ENCODE results near the gene LUZP2.

Gene LUZP2

GRCh38 chr11:24624432-24624831 is 127.6 kb downstream of the LUZP2 start:
- ChIA-PET CTCF (no interaction called here), POLR2A (no interaction called here)
- no peak for TF ChIP-seq CTCF (IDR thresholded peaks at IDR 0.05; ENCODE audit: insufficient read depth, low read length, missing control alignments)

GRCh38 chr11:24625975-24626374 is 129.1 kb downstream of the LUZP2 start:
- no peak for DNase-seq (ENCODE audit: low read depth, low spot score)
- H3K4me3 ChIP-seq (ENCODE audit: low read depth, low read length), result no peak overlapping the region
- POLR2A ChIA-PET, result no interaction called here
- TF ChIP-seq CTCF (IDR thresholded peaks at IDR 0.05; ENCODE audit: insufficient read depth, low read length, missing control alignments), result no peak
- CTCF ChIA-PET, result no interaction called here

More at GRCh38 chr11:24624432-24624831, 127.6 kb downstream of the LUZP2 start:
- H3K4me3 ChIP-seq (ENCODE audit: low read depth, low read length), result no peak overlapping the region
- DNase-seq (ENCODE audit: low read depth, low spot score), result no peak

DNA sequence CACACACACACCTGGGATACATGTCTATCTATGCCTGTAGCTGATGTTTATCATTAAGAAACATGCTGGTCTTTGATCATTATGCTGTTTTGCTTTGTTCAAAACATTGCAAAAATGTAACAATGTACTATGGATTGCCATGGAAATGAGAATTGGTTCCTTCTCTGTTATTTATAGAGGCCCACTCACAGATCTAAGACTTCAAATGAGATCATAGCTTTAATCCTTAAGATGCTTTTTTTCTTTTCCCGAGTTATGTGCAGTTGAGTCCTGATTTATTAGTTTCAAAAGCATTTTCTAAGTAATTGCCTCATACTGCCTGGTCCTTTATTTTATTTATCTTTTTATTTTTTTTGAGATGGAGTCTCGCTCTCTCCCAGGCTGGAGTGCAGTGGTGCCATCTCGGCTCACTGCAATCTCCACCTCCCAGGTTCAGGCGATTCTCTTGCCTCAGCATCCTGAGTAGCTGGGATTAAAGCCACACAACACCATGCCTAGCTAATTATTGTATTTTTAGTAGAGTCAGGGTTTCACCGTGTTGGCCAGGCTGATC is 131.4 kb downstream of the LUZP2 start:
- ChIA-PET CTCF (no interaction called here), POLR2A (no interaction called here)
- no peak for DNase-seq (ENCODE audit: low read depth, low spot score)
- no peak for TF ChIP-seq CTCF (IDR thresholded peaks at IDR 0.05; ENCODE audit: insufficient read depth, low read length, missing control alignments)
- H3K4me3 ChIP-seq (ENCODE audit: low read depth, low read length), result no peak overlapping the region

DNA sequence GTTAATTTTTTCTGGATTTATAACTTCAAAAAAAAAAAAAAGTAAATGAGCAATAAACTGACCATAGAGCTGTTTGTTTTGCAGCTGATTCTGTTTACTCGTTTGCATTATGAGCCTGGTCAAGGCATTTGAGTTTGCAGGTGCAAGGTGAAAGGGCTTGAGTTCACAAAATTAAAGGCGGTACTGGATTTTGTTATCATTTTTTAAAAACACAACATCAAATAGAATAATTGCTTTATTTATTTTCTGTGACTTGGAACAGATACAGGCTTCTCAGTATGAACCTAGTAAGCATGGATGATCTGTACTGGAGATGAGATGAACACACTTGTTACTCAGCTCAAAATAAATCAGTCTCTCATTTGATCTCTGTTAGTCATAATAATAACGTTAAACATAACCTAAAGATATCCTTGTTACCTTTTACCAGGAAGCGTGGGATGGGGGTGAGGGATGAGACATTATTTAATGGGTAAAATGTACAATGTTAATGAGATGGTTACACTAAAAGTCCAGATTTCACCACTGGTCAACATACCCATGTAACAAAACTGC is 137.8 kb downstream of the LUZP2 start:
- no peak for TF ChIP-seq CTCF (IDR thresholded peaks at IDR 0.05; ENCODE audit: insufficient read depth, low read length, missing control alignments)
- DNase-seq (ENCODE audit: low read depth, low spot score), result no peak
- H3K4me3 ChIP-seq (ENCODE audit: low read depth, low read length), result no peak overlapping the region
- POLR2A ChIA-PET, result no interaction called here
- CTCF ChIA-PET, result no interaction called here

DNA sequence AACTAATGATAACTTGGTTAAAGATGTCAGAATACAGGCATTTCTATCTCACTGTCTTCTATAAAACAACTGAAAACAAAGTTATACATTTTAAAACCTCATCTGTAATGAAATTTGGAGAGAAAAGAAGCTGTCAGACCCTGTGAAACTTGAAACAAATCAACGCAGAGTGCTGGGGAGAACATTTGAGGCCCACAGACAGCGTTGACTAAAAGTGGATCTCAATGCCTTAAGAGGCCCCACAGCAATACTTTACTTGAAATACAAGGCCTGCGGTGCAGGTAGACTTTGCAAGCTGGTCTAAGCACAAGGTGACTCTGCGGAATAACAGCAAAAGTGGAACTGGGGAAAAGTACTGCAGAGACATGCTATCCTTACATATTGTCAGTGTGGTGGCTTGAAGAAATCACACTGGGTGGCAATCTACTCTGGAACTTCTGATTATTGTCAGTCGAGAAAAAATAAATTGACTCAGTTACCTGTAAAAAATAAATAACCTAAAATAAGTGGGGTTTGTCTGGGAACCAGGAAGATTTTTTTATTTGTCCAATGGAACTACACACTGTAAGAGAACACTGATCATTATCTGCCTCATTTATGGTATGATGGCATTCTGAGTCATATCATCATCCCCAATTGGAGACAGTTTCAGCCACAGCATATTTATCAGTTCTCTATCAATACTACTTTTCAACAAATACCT is 138.9 kb downstream of the LUZP2 start:
- no peak overlapping the region for H3K4me3 ChIP-seq (ENCODE audit: low read depth, low read length)
- no peak for TF ChIP-seq CTCF (IDR thresholded peaks at IDR 0.05; ENCODE audit: insufficient read depth, low read length, missing control alignments)
- no peak for DNase-seq (ENCODE audit: low read depth, low spot score)
- POLR2A ChIA-PET, result interaction anchor here (1.4 kb wide), 1 partner anchor 26 kb away, joined by 3 read pairs; no protein-coding TSS in a partner anchor
- CTCF ChIA-PET, result no interaction called here

DNA sequence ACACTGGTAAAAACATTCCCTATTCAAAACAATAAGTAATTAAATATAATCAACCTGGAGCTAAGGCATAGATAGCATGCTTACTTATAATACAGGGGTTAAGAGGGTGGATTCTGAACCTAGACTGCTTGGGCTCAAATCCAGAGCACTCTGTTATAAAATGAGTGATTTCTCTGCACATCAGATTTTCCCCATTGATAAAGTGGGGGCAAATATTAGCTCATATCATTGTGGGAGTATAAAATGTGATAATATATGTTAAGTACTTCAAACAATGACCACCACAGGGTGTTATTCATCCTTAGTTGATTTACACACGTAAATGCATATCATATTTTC is 139.4 kb downstream of the LUZP2 start:
- TF ChIP-seq CTCF (IDR thresholded peaks at IDR 0.05; ENCODE audit: insufficient read depth, low read length, missing control alignments), result no peak
- DNase-seq (ENCODE audit: low read depth, low spot score), result no peak
- H3K4me3 ChIP-seq (ENCODE audit: low read depth, low read length), result no peak overlapping the region
- POLR2A ChIA-PET, result interaction anchor here (1.4 kb wide), 1 partner anchor 27 kb away, joined by 3 read pairs; no protein-coding TSS in a partner anchor
- CTCF ChIA-PET, result no interaction called here

All from AG04449 (cell line).